COLO668 (cell line): ENCODE measurements around the gene MECP2.

Source experiments
- DNase-seq: peaks from one replicate; lab custom pipeline; 2025; ENCODE audit not compliant: unreplicated experiment; lab: John Stamatoyannopoulos, UW

The MECP2 gene

GRCh38 chrX:154039577-154039976 lies 57.9 kb downstream of the MECP2 start:
- DNase-seq, result no peak

- DNase-seq, result no peak
These were observed 58.9 kb downstream of the MECP2 start for GRCh38 chrX:154038656-154039055.

DNA sequence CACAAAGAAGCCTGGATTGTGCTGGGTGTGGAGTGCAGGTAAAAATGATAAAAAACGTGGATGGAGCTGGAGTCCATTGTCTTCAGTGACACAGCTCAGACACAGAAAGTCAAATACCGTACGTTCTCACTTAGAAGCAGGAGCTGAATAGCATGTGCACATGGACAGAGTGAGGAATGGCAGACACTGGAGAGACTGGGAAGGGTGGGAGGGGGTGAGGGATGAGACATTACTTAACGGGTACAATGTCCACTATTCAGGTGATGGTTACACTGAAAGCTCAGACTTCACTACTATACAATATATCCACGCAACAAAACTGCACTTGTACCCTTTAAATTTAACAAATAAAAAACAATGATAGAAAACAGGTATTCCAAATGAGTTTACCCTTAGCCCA lies 59.8 kb downstream of the MECP2 start:
- no peak for DNase-seq

DNA sequence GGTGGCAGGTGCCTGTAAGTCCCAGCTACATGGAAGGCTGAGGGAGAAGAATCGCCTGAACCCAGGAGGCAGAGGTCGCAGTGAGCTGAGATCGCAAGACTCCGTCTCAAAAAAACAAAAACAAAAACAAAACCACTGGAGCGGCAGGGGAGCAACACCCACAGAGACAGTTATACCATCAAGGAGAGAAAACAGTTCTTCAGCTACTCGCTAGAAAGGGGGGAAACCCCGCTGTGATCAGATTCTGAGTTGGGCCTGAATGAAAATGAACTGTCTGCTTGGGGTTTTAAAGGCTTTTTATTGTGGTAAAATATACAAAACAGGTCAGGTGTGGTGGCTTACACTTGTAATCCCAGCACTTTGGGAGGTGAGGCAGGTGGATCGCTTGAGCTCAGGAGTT lies 61.0 kb downstream of the MECP2 start:
- DNase-seq, result no peak

- DNase-seq, result no peak
These were observed 63.7 kb downstream of the MECP2 start for GRCh38 chrX:154033848-154034247.

- no peak for DNase-seq
These were observed 64.9 kb downstream of the MECP2 start for GRCh38 chrX:154032653-154033052.

DNA sequence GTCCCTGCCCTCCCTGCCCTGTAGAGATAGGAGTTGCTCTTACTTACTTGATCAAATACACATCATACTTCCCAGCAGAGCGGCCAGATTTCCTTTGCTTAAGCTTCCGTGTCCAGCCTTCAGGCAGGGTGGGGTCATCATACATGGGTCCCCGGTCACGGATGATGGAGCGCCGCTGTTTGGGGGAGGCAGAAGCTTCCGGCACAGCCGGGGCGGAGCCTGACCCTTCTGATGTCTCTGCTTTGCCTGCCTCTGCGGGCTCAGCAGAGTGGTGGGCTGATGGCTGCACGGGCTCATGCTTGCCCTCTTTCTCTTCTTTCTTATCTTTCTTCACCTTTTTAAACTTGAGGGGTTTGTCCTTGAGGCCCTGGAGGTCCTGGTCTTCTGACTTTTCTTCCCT lies 65.4 kb downstream of the MECP2 start:
- DNase-seq, result no peak

DNA sequence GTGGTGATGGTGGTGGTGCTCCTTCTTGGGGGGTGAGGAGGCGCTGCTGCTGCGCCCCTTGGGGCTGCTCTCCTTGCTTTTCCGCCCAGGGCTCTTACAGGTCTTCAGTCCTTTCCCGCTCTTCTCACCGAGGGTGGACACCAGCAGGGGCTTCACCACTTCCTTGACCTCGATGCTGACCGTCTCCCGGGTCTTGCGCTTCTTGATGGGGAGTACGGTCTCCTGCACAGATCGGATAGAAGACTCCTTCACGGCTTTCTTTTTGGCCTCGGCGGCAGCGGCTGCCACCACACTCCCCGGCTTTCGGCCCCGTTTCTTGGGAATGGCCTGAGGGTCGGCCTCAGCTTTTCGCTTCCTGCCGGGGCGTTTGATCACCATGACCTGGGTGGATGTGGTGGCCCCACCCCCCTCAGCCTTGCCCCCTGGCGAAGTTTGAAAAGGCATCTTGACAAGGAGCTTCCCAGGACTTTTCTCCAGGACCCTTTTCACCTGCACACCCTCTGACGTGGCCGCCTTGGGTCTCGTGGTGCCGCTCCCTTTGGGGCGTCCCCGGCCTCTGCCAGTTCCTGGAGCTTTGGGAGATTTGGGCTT lies 66.7 kb downstream of the MECP2 start:
- no peak for DNase-seq

- no peak for DNase-seq
These were observed 67.3 kb downstream of the MECP2 start for GRCh38 chrX:154030266-154030665.

- no peak for DNase-seq
These were observed 68.1 kb downstream of the MECP2 start for GRCh38 chrX:154029439-154029838.

GRCh38 chrX:154028502-154029184 lies 68.9 kb downstream of the MECP2 start:
- DNase-seq, result no peak

DNA sequence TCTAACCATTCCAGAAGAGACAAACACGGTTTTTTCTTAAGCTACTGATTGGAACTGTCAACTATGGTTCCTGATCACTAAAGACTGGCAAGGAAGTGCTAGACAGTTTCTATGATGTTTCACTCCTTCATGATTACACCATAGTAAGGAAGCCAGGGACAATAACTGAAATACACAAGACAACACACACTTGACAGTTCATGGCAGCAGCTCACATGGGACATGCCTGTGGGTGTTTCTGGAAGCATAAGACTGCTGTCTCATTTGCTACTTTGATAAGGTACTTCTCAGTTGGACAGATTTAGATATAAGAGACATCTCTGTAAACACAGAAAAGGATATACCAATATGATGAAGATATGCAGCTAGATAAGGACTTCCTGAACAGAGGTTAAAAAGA lies 69.5 kb downstream of the MECP2 start:
- DNase-seq, result no peak

GRCh38 chrX:154027022-154027402 lies 70.5 kb downstream of the MECP2 start:
- no peak for DNase-seq

DNA sequence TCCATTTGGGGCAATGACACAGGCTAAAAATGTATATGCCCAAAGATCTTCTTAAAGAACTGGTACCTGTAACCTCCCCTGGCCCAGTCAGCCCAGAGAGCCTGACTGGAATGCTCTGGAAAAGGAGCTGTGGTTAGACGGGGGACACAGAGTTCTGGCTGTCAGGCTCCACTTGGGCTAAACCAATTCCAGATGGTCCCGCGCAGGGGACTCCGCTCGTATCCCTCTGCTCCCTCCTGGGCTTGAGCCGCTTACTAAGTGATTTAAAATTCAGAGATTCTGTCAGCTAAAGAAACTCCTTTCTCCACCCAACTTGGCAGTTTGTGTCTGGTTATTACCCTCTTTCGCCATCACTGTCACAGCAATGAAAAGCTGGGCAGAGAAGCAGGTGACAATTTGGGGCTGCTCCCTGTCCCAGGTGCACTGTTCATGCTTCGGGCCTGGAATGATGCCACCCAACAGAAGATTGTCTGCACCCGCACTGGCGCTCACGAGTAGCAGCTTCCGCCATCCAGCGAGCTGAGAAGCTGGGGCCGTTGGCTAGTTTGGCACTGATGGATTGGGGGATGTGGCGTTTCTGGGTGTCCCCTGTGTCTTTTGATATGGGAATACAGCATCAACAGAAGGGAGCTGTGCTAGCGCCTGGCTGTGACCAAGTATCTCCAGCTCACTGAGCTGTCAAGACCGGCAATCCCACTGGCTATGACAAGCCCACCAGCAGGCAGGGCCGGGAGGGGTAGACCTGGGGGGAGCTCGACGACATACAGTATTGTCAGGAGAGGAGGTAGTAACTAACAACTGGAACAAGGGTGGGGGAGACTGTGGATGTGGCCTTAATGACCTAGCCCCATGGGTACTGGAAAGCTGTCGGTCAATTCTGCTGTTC lies 71.1 kb downstream of the MECP2 start:
- no peak for DNase-seq

DNA sequence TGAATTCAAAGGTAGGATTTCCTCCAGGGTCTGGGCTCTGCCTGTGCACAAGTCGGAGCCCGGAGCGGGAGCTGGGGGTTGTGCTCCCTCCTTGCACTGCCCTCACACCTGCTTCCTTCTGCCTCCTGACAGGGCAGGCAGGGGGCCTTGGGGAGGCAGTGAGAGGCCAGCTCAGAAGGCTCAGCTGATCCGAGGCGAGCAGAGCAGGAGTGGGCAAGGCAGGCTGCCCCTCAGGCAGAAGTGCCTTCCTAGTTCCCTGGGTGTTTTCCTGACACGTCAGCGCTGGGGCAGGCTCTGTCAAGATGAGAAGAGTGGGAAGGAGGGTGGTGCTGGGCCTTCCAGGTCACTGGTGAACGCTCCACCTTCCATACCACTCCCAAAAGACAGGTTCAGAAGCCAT lies 72.3 kb downstream of the MECP2 start:
- DNase-seq, result no peak

GRCh38 chrX:154024271-154024670 lies 73.2 kb downstream of the MECP2 start:
- DNase-seq, result no peak

GRCh38 chrX:154023276-154024000 lies 74.1 kb downstream of the MECP2 start:
- no peak for DNase-seq

DNA sequence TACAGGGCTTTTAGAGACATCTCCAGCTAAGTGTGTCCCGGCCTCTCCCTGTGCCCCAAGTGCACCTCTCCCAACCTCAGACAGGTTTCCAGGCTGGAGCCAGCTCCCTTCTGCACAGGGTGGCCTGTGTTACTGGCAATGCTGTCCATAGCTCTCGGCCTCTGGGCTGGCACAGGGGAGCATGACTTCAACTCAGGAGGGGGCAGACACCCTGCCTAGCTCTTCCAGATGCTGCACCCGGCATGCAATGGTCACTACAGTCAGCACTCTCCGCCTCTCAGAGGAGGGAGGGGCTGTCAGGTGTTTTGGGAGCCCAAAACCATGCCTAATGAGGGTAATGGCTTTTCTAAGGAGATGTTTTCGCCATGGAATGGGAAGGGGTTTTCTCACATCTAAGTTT lies 75.4 kb downstream of the MECP2 start:
- DNase-seq, result no peak

DNA sequence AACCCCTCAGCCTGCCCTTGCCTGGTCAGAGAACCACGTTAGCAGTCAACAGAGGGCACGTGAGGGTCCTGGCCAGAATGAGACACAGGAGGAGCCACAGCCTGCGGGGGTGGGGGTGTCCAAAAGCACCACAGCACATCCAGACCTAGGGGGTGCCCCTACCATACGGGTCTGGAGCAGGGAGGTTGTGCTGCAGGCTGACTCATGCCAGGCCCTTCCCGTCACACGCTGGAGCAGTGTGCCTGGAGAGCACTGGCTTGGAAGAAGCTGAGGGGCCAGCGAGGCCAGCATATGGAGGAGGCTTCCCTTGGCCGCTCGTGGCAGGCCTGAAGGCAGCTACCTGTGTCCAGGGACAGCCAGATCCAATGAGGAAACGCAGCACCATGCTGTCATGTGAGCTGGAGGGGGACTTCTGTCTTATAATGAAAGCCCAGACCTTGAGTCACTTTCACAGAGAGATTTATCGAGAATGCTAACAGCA lies 76.3 kb downstream of the MECP2 start:
- no peak for DNase-seq

GRCh38 chrX:154020536-154021115 lies 76.9 kb downstream of the MECP2 start:
- DNase-seq, result no peak
